Skeletal muscle tissue (tissue), 4 donors: ENCODE measurements around the gene DOCK9. TPM values are rescaled to one million over a fixed set of nuclear protein-coding genes. Genes with fewer than 3 reads are reported as not detected.

Experiments
- H3K27ac ChIP-seq: one replicate; pipeline ENCODE4 v1.7.0; 2013; ENCODE audit warnings: mild to moderate bottlenecking, low read depth, low read length, inconsistent platforms
- H3K27me3 ChIP-seq, 3 donors: one replicate each; pipeline ENCODE4 v1.7.0; 2013; ENCODE audit warnings: low read length in 3 of 3; ENCODE audit not compliant: control insufficient read depth in 3 of 3, insufficient read depth in 3 of 3
- H3K36me3 ChIP-seq, 3 donors: one replicate each; pipeline ENCODE4 v1.7.0; 2013; ENCODE audit warnings: low read length in 3 of 3; ENCODE audit not compliant: control insufficient read depth in 3 of 3, insufficient read depth in 3 of 3
- H3K4me1 ChIP-seq, 3 donors: one replicate each; pipeline ENCODE4 v1.7.0; 2013; ENCODE audit warnings: low read length in 3 of 3, mild to moderate bottlenecking in 3 of 3; ENCODE audit not compliant: control insufficient read depth in 3 of 3, insufficient read depth in 3 of 3
- H3K4me3 ChIP-seq, 3 donors: one replicate each; pipeline ENCODE4 v1.7.0; 2013; ENCODE audit warnings: low read length in 3 of 3
- H3K9ac ChIP-seq, 3 donors: one replicate each; pipeline ENCODE4 v1.7.0; 2013; ENCODE audit warnings: low read length in 3 of 3, mild to moderate bottlenecking in 3 of 3, moderate library complexity in 2 of 3, low read depth in 1 of 3
- H3K9me3 ChIP-seq, 3 donors: one replicate each; pipeline ENCODE4 v1.7.0; 2013; ENCODE audit warnings: low read length in 3 of 3; ENCODE audit not compliant: control insufficient read depth in 3 of 3
- total RNA-seq: library from RNA; depleted of rRNA; stranded (reverse); fragments of >200 nt; gene quantifications from one replicate; pipeline ENCODE4 v1.2.3, GENCODE V29; 2014
- donor health status: Osteomylitis.

The DOCK9 gene
- total RNA-seq, 1 donor from 2014 or later = 86.6 TPM

DNA sequence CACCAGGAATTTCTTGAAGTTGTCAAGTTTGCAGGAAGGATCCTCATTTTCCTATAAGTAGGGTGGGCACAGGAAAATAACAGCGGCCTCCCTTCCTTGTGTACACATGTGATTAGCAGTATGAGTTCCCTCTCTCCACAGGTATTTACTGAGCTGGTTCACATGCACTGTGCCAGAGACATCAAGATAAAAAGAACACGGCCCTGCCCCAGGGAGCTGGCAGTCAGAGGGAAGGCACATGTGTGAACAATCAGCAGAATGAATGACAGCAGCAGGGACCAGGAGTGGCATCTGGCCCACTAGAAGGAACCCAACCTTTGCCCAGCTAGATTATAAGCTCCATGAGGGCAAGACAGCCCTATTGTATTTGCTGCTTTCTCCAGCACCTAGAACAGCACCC, 13.9 kb downstream of the DOCK9 start:
- H3K27ac ChIP-seq = peak overlapping the region; percentile 66
- peaks cover 22 to 40% (median 30%) of the 10 kb centered on the region in 3 donors for H3K4me1 ChIP-seq
- H3K9ac ChIP-seq = no peak overlapping the region
- no peaks in the 10 kb centered on the region for H3K36me3 ChIP-seq
- H3K4me3 ChIP-seq = no peak overlapping the region
- peaks cover 0 to 4% (median 0%) of the 10 kb centered on the region in 3 donors for H3K27me3 ChIP-seq
- H3K9me3 ChIP-seq = no peaks in the 10 kb centered on the region

DNA sequence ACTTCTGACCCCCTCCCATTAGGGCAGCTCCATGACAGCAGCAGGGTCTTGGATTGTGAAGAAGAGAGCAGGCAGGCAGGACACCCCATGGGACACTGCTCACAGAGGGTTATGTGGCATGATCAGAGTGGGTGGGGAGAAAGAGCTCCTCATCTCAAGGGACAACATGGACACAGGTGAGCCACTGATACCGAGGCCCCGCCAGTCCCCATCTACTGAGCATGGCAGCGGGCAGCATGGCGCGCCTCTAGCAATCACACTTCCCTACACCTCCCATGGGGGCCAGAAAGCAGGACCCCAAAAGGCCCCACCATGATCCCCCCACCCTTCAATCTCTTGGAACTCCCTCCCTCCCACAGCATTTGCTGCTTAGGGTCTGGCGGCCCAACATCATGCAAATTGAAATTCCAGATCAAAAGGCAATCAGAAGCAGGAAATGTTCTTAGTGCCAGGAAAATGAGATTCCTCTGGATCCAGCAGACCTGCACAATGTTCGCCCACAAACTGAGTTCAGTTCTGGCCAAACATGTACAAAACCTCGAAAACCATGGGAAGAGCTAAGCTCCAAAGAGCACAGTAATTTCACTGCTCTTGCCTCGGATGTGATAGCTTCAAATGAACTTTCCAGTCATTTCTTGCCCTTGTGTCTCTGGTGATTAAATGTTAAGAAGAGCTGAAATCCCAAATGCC, 14.8 kb downstream of the DOCK9 start:
- peaks cover 19 to 40% (median 32%) of the 10 kb centered on the region in 3 donors for H3K4me1 ChIP-seq
- peak overlapping the region; percentile 66 for H3K27ac ChIP-seq

GRCh38 chr13:98961503-98962105, 16.3 kb downstream of the DOCK9 start:
- peaks cover 19 to 40% (median 30%) of the 10 kb centered on the region in 3 donors for H3K4me1 ChIP-seq
- H3K9ac ChIP-seq = peak overlapping the region in 1 of 3 donors; percentile 16
- no peak overlapping the region for H3K4me3 ChIP-seq
- H3K27ac ChIP-seq = no peak overlapping the region
- no peaks in the 10 kb centered on the region for H3K9me3 ChIP-seq
- peaks cover 0 to 4% (median 0%) of the 10 kb centered on the region in 3 donors for H3K27me3 ChIP-seq
- H3K36me3 ChIP-seq = no peaks in the 10 kb centered on the region

More for the DNA sequence above, 14.8 kb downstream of the DOCK9 start:
- Histone ChIP-seq H3K36me3 (no peaks in the 10 kb centered on the region), H3K27me3 (peaks cover 0 to 4% (median 0%) of the 10 kb centered on the region in 3 donors), H3K4me3 (no peak overlapping the region), H3K9ac (no peak overlapping the region), H3K9me3 (no peaks in the 10 kb centered on the region)

GRCh38 chr13:98960606-98961502, 17.0 kb downstream of the DOCK9 start:
- no peak overlapping the region for H3K4me3 ChIP-seq
- H3K27ac ChIP-seq = peak overlapping the region; percentile 49
- H3K4me1 ChIP-seq = peaks cover 19 to 38% (median 30%) of the 10 kb centered on the region in 3 donors
- no peaks in the 10 kb centered on the region for H3K9me3 ChIP-seq
- H3K27me3 ChIP-seq = peaks cover 0 to 4% (median 0%) of the 10 kb centered on the region in 3 donors
- H3K9ac ChIP-seq = peak overlapping the region in 1 of 3 donors; percentile 20
- H3K36me3 ChIP-seq = no peaks in the 10 kb centered on the region

- Histone ChIP-seq H3K27ac (peak overlapping the region; percentile 49), H3K36me3 (no peaks in the 10 kb centered on the region), H3K27me3 (peaks cover 0 to 4% (median 0%) of the 10 kb centered on the region in 3 donors), H3K4me3 (no peak overlapping the region), H3K4me1 (peaks cover 16 to 38% (median 30%) of the 10 kb centered on the region in 3 donors), H3K9ac (no peak overlapping the region), H3K9me3 (no peaks in the 10 kb centered on the region)
Observed at GRCh38 chr13:98959786-98960605, 17.9 kb downstream of the DOCK9 start.

GRCh38 chr13:98959291-98959690, 18.6 kb downstream of the DOCK9 start:
- Histone ChIP-seq H3K27me3 (peaks cover 0 to 4% (median 0%) of the 10 kb centered on the region in 3 donors), H3K36me3 (no peaks in the 10 kb centered on the region), H3K4me3 (no peak overlapping the region), H3K9me3 (no peaks in the 10 kb centered on the region), H3K27ac (peak overlapping the region; percentile 49), H3K9ac (no peak overlapping the region), H3K4me1 (peaks cover 11 to 38% (median 33%) of the 10 kb centered on the region in 3 donors)

GRCh38 chr13:98958443-98958794, 19.4 kb downstream of the DOCK9 start:
- Histone ChIP-seq H3K36me3 (no peaks in the 10 kb centered on the region), H3K27ac (peak overlapping the region; percentile 22), H3K9me3 (no peaks in the 10 kb centered on the region), H3K27me3 (peaks cover 0 to 4% (median 0%) of the 10 kb centered on the region in 3 donors), H3K4me3 (no peak overlapping the region), H3K4me1 (peaks cover 11 to 29% (median 26%) of the 10 kb centered on the region in 3 donors), H3K9ac (no peak overlapping the region)

GRCh38 chr13:98957731-98958442, 20.0 kb downstream of the DOCK9 start:
- peak overlapping the region; percentile 22 for H3K27ac ChIP-seq
- H3K36me3 ChIP-seq = no peaks in the 10 kb centered on the region
- H3K9ac ChIP-seq = no peak overlapping the region
- peaks cover 10 to 24% (median 21%) of the 10 kb centered on the region in 3 donors for H3K4me1 ChIP-seq
- H3K27me3 ChIP-seq = peaks cover 0 to 4% (median 0%) of the 10 kb centered on the region in 3 donors
- H3K9me3 ChIP-seq = no peaks in the 10 kb centered on the region
- H3K4me3 ChIP-seq = no peak overlapping the region

- Histone ChIP-seq H3K9me3 (no peaks in the 10 kb centered on the region), H3K4me1 (peaks cover 5 to 18% (median 13%) of the 10 kb centered on the region in 3 donors), H3K4me3 (no peak overlapping the region), H3K36me3 (no peaks in the 10 kb centered on the region), H3K27ac (no peak overlapping the region), H3K9ac (no peak overlapping the region), H3K27me3 (no peaks in the 10 kb centered on the region)
Observed at GRCh38 chr13:98955336-98955735, 22.5 kb downstream of the DOCK9 start.
